T47D (cell line): ENCODE results near the gene UMAD1.
A peak's percentile ranks its signal among the peaks of the same experiment; 100 is the strongest.

ENCODE experiments used
- DNase-seq, 2 experiments: peaks; one replicate each; pipeline versions ENCODE4 v3.0.0 to v3.0.0-alpha.2; 2011 to 2012; ENCODE audit warnings: low read depth in 1 of 2, low spot score in 1 of 2
- JUND ChIP-seq: IDR thresholded peaks from 2 replicates; pipeline ENCODE4 v1.6.1; 2012; ENCODE audit warnings: low read depth
- in situ Hi-C: cut with HindIII; loops from 2 replicates; pipeline ENCODE4 v1.10.0; 2016; ENCODE audit warnings: low sequenced_read_pairs, low pct_unique_long_range_greater_than_20kb

Gene UMAD1

GRCh38 chr7:7686811-7687508 is 46.4 kb downstream of the UMAD1 start:
- in situ Hi-C loops: no loop called here
- no peak for TF ChIP-seq JUND
- DNase-seq: no peak

- in situ Hi-C loops: no loop called here
- TF ChIP-seq JUND: no peak
- DNase-seq: no peak
Observed at GRCh38 chr7:7687800-7688199, 47.2 kb downstream of the UMAD1 start.

- DNase-seq: no peak
- TF ChIP-seq JUND: no peak
- in situ Hi-C loops: no loop called here
Observed at GRCh38 chr7:7688310-7688709, 47.8 kb downstream of the UMAD1 start.

- DNase-seq: no peak
- in situ Hi-C loops: no loop called here
- no peak for TF ChIP-seq JUND
Observed at GRCh38 chr7:7688956-7689355, 48.4 kb downstream of the UMAD1 start.

GRCh38 chr7:7693881-7694280 is 53.3 kb downstream of the UMAD1 start:
- DNase-seq: no peak
- in situ Hi-C loops: no loop called here
- TF ChIP-seq JUND: no peak

- in situ Hi-C loops: no loop called here
- TF ChIP-seq JUND: no peak
Observed at GRCh38 chr7:7694542-7694941, 54.0 kb downstream of the UMAD1 start.

GRCh38 chr7:7695111-7695817 is 54.7 kb downstream of the UMAD1 start:
- DNase-seq: no peak
- no peak for TF ChIP-seq JUND
- in situ Hi-C loops: no loop called here

More at GRCh38 chr7:7694542-7694941, 54.0 kb downstream of the UMAD1 start:
- no peak for DNase-seq

- no peak for TF ChIP-seq JUND
- in situ Hi-C loops: no loop called here
- DNase-seq: peak; percentile 41 to 52
Observed at GRCh38 chr7:7696458-7697119, 56.0 kb downstream of the UMAD1 start.

GRCh38 chr7:7698930-7699329 is 58.4 kb downstream of the UMAD1 start:
- TF ChIP-seq JUND: no peak
- in situ Hi-C loops: no loop called here
- no peak for DNase-seq

GRCh38 chr7:7699380-7699779 is 58.8 kb downstream of the UMAD1 start:
- in situ Hi-C loops: no loop called here
- TF ChIP-seq JUND: no peak
- DNase-seq: no peak

- in situ Hi-C loops: no loop called here
- TF ChIP-seq JUND: no peak
- DNase-seq: no peak
Observed at GRCh38 chr7:7699970-7700369, 59.4 kb downstream of the UMAD1 start.

GRCh38 chr7:7701527-7701926 is 61.0 kb downstream of the UMAD1 start:
- no peak for TF ChIP-seq JUND
- in situ Hi-C loops: no loop called here
- DNase-seq: no peak

GRCh38 chr7:7702826-7703225 is 62.3 kb downstream of the UMAD1 start:
- DNase-seq: no peak
- no peak for TF ChIP-seq JUND
- in situ Hi-C loops: no loop called here
